PC-9 (cell line): Measurements from ENCODE around the gene TRABD2B. TPM values are rescaled to one million over a fixed set of nuclear protein-coding genes. Genes with fewer than 3 reads are reported as not detected.

ENCODE experiments used
- BruUV-seq: library from RNA; stranded (reverse); fragments of 400-500 nt; replicated peaks from 2 replicates; lab custom pipeline; 2021; lab: Mats Ljungman, UMichigan
- CTCF ChIA-PET: fragments of 300-600 bp; sonication (Branson Sonifier 250); formaldehyde crosslinking; loops from one replicate; lab custom pipeline; 2022; ENCODE audit warnings: antibody characterized with exemption; lab: Charles Lee
- POLR2A ChIA-PET: fragments of 300-600 bp; sonication (Branson Sonifier 250); formaldehyde crosslinking; loops from one replicate; lab custom pipeline; 2022; ENCODE audit warnings: antibody characterized with exemption; ENCODE audit not compliant: unreplicated experiment; lab: Charles Lee
- DNase-seq, 2 experiments: peaks; one replicate each; pipeline versions ENCODE4 v3.0.0 to v3.0.0-alpha.2; 2015 to 2022; ENCODE audit warnings: mixed read lengths in 1 of 2
- H2AFZ ChIP-seq: fragments of 200-600 bp; sonication (generic); 2 replicates; pipeline ENCODE4 v1.8.1; 2017; ENCODE audit warnings: antibody characterized with exemption
- H3F3A ChIP-seq: fragments of 200-600 bp; sonication (generic); 2 replicates; pipeline ENCODE4 v1.8.1; 2017; ENCODE audit warnings: antibody characterized with exemption, mild to moderate bottlenecking, low read depth; ENCODE audit not compliant: insufficient read depth
- H3K27ac ChIP-seq: fragments of 200-600 bp; sonication (generic); 2 replicates; pipeline ENCODE4 v1.6.1; 2016; ENCODE audit warnings: mixed run types
- H3K27me3 ChIP-seq: fragments of 200-600 bp; sonication (generic); 2 replicates; pipeline ENCODE4 v1.6.1; 2016; ENCODE audit warnings: low read depth, mixed run types; ENCODE audit not compliant: insufficient read depth
- H3K36me3 ChIP-seq: fragments of 200-600 bp; sonication (generic); 2 replicates; pipeline ENCODE4 v1.6.1; 2016; ENCODE audit warnings: low read depth, mixed run types
- H3K4me1 ChIP-seq: fragments of 200-600 bp; sonication (generic); replicated peaks from 2 replicates; pipeline ENCODE4 v1.6.1; 2016; ENCODE audit warnings: mixed run types; ENCODE audit not compliant: insufficient read depth
- H3K4me2 ChIP-seq: fragments of 200-600 bp; sonication (generic); 2 replicates; pipeline ENCODE4 v1.6.1; 2017; ENCODE audit warnings: mixed run types
- H3K4me3 ChIP-seq: fragments of 200-600 bp; sonication (generic); 2 replicates; pipeline ENCODE4 v1.6.1; 2016; ENCODE audit warnings: mixed run types
- H3K79me2 ChIP-seq: fragments of 200-600 bp; sonication (generic); 2 replicates; pipeline ENCODE4 v1.6.1; 2017; ENCODE audit warnings: low read depth, mixed run types
- H3K9me2 ChIP-seq: fragments of 200-600 bp; sonication (generic); 2 replicates; pipeline ENCODE4 v1.8.1; 2017; ENCODE audit warnings: mild to moderate bottlenecking; ENCODE audit not compliant: insufficient read depth
- H3K9me3 ChIP-seq: fragments of 200-600 bp; sonication (generic); 2 replicates; pipeline ENCODE4 v1.8.1; 2016; ENCODE audit warnings: low read depth; ENCODE audit not compliant: insufficient read depth
- H4K20me1 ChIP-seq: fragments of 200-600 bp; sonication (generic); 2 replicates; pipeline ENCODE4 v1.8.1; 2017; ENCODE audit not compliant: insufficient read depth
- EZH2 ChIP-seq: fragments of 200-600 bp; sonication (generic); IDR thresholded peaks from 2 replicates; pipeline ENCODE4 v1.8.0; 2017; ENCODE audit warnings: antibody characterized with exemption, low read depth
- intact Hi-C: fragments of 100-400 bp; cut with micrococcal nuclease; formaldehyde crosslinking; loops from one replicate; pipeline ENCODE4 v1.10.0; 2022; ENCODE audit not compliant: unreplicated experiment
- total RNA-seq: library from RNA; stranded (reverse); gene quantifications from 2 replicates; pipeline ENCODE4 v1.2.3, GENCODE V29; 2021
- TF ChIP-seq, protein P1 (sequence below): fragments of 200-600 bp; sonication (generic); conservative IDR thresholded peaks from 2 replicates; pipeline ENCODE4 v1.6.1; 2017; ENCODE audit warnings: mixed run types, antibody characterized with exemption, mild to moderate bottlenecking, moderate library complexity

TRABD2B gene
- total RNA-seq, 1 experiment from 2014 or later, result not detected

DNA sequence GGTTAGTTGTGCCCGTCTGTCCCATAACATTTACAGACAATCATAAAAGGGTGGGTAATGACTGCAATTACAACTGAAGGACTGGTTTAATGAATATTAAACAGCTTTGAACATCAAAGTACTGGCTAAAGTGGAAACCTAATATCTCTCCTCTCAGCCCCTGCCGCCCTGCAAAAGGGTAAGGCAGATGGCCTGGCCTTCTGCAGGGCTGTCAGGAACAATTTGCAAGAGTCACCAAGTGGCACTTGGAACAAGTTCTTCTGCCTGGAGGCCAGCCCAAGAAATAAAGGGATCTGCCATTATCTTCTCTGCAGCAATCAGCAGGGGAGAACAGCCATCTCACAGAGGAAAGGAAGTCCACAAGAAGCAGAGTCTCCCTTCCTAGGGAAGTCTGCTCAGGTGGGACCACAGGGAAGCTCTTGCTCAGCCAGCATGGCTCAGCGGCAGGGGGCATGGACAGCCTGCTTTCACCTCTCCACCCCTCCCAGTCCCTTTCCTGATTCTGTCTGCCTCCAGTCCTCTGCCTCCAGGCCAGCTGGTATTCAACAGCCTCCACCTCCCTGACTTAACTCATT, 96.1 kb downstream of the TRABD2B start:
- intact Hi-C loops, result no loop called here
- no peaks in the 10 kb centered on the region for H4K20me1 ChIP-seq
- H3K9me2 ChIP-seq, result no peaks in the 10 kb centered on the region
- DNase-seq, result no peak
- H3K79me2 ChIP-seq, result no peaks in the 10 kb centered on the region
- no peaks in the 10 kb centered on the region for H3K36me3 ChIP-seq
- ChIA-PET POLR2A (no interaction called here), CTCF (no interaction called here)
- no peaks in the 10 kb centered on the region for H3K4me1 ChIP-seq
- TF ChIP-seq EZH2, result no peak
- H3K9me3 ChIP-seq, result no peaks in the 10 kb centered on the region
- no peak overlapping the region for H2AFZ ChIP-seq
- no peaks in the 10 kb centered on the region for H3F3A ChIP-seq
- H3K4me3 ChIP-seq, result no peak overlapping the region
- BruUV-seq, result no TSS peak
- H3K27me3 ChIP-seq, result no peaks in the 10 kb centered on the region
- no peak overlapping the region for H3K27ac ChIP-seq
- no peak overlapping the region for H3K4me2 ChIP-seq

DNA sequence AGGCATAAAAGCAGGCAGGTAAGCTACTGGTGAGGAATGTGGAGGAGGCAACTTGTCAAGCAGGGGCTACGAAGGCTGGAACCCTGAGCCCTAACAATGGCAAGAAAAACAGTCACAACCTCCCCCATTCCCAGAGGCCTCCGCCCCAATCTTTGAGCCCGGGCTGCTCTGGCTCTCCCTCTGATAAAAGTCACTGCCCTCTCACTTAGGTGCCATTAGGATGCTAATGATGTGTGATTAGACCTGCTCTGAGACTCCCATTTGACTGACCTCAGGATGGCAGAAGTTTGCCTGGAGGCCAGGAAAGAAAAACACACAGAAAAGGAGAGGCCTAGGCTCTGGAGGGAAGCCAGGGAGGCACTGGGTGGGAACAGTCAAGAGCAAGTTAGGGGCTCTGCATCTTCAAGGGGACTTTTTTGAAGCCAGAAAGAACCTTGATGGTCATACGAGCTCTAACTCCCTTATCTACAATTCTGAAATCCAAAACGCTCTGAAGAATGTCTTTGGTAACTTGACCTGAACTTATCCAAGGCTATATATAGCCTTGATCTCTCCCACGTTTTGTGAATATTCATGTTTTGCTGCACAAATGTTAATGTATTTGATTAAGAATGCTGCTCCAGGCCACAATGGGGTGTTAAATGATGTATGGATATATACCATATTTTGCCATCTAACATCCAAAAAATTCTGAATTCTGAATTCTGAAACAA, 98.9 kb downstream of the TRABD2B start:
- intact Hi-C loops, result no loop called here
- Histone ChIP-seq H3F3A (no peaks in the 10 kb centered on the region), H3K9me2 (no peaks in the 10 kb centered on the region), H3K4me3 (no peak overlapping the region), H3K9me3 (no peaks in the 10 kb centered on the region), H3K27ac (no peak overlapping the region), H3K27me3 (no peaks in the 10 kb centered on the region), H4K20me1 (no peaks in the 10 kb centered on the region), H3K4me1 (0 out of 2 replicates have a peak, but pooled peaks cover 10% of the 10 kb centered on the region), H3K79me2 (no peaks in the 10 kb centered on the region), H3K4me2 (no peak overlapping the region), H2AFZ (no peak overlapping the region), H3K36me3 (no peaks in the 10 kb centered on the region)
- no peak for DNase-seq
- no peak for TF ChIP-seq EZH2
- TF ChIP-seq, protein P1, sequence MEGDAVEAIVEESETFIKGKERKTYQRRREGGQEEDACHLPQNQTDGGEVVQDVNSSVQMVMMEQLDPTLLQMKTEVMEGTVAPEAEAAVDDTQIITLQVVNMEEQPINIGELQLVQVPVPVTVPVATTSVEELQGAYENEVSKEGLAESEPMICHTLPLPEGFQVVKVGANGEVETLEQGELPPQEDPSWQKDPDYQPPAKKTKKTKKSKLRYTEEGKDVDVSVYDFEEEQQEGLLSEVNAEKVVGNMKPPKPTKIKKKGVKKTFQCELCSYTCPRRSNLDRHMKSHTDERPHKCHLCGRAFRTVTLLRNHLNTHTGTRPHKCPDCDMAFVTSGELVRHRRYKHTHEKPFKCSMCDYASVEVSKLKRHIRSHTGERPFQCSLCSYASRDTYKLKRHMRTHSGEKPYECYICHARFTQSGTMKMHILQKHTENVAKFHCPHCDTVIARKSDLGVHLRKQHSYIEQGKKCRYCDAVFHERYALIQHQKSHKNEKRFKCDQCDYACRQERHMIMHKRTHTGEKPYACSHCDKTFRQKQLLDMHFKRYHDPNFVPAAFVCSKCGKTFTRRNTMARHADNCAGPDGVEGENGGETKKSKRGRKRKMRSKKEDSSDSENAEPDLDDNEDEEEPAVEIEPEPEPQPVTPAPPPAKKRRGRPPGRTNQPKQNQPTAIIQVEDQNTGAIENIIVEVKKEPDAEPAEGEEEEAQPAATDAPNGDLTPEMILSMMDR, result no peak
- no TSS peak for BruUV-seq
- CTCF ChIA-PET, result no interaction called here
- POLR2A ChIA-PET, result no interaction called here

DNA sequence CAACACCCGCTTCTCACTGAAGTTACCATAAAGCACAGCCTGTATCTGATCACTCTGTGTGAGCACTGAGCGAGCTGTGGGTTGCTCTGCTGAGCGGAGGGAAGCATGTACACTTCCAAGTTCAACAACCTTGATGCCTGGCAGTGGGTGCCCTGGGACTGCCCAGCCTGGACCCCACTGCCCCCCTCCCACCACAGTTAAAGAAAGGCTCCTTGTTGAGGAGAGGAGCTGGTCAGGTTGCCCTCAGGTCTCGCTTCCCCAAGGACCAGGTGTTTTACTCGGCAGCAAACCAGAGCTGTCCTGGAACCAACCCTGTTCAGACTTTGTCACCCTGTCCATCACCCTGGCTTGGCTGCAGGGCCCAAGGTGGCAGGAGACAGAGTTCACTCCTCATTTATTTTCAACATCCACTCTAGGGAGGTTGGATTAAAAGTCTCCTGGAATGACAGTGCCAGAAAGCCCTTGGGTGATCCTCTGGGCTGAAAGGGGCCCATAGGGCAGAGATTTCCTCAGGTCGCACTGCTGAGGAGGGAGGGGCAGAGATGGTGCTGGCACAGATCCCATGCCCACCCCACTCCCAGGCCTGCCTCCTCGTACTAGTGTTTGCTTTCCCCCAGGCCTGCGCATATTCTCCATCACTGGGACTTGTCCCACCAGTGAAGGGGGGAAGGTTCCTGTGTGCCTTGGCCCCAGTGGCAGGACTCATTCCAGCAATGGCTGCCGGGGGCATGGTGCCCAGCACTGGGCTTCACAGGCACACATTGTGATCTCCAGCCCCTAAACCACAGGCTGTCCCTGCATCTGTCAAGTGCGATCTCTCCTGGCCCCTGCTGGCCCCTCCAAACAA, 101.7 kb downstream of the TRABD2B start:
- H3K4me1 ChIP-seq, result 0 out of 2 replicates have a peak, but pooled peaks cover 10% of the 10 kb centered on the region
- H2AFZ ChIP-seq, result no peak overlapping the region
- H3K4me3 ChIP-seq, result no peak overlapping the region
- H3K36me3 ChIP-seq, result no peaks in the 10 kb centered on the region
- no TSS peak for BruUV-seq
- ChIA-PET CTCF (no interaction called here), POLR2A (no interaction called here)
- no peak for DNase-seq
- H3K9me2 ChIP-seq, result no peaks in the 10 kb centered on the region
- no peak overlapping the region for H3K4me2 ChIP-seq
- no peaks in the 10 kb centered on the region for H3K79me2 ChIP-seq
- TF ChIP-seq, protein P1, result no peak
- no peak for TF ChIP-seq EZH2
- H3K27me3 ChIP-seq, result no peaks in the 10 kb centered on the region
- no peaks in the 10 kb centered on the region for H4K20me1 ChIP-seq
- no peaks in the 10 kb centered on the region for H3K9me3 ChIP-seq
- H3F3A ChIP-seq, result no peaks in the 10 kb centered on the region
- no peak overlapping the region for H3K27ac ChIP-seq
- intact Hi-C loops, result no loop called here
